IPS DF 19.7 (cell line): Measurements from ENCODE around the gene RMI1.
"Not testable (repeated sequence)": the region's sequence is repeated elsewhere in the genome, so short reads cannot be mapped to it uniquely, and the experiment has no call there.

Experiments
- DNase-seq: peaks from one replicate; pipeline ENCODE4 v3.0.0-alpha.2; 2013; ENCODE audit warnings: low read depth, low spot score

The RMI1 gene

DNA sequence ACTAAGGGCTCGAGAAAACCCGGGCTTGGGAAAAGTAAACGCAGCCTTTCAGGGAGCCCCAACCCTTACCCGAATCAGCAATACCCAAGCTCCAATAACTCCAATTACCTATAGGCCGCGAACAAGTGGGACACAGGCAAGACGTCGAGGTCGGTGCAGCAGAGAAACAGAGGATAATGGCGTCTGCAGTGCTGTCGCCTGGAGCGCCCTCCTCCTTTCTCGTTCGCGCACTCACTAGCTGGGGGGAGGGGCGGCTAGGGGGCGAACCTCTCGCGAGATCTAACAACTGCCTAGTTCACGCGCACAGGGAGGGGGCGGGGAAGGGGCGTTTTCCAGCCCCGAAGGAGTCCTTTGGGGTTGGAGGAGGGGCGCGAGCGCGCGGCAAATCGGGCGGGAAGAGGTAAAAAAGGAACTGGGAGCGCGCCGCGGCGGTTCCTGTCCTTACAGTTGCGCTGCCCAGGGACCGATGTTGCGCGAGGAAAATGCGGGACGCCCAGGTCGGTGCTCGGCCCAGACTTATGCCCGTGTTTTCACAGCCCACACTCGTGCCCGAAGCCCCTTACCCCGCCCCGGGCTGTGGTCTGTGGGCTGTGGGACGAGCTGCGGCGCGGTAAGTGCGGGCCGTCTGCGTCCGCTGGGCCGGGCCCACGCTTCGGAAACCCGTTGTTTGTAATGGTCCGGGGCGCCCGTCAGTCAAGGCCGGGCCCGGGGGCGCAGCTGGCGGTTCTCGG is at the start of gene RMI1:
Gene RMI1, plus strand, starts transcription at position 411 of the 731 bp plus-strand sequence. CDS start 20,182 bp downstream, outside the sequence.
- DNase-seq, result peak; percentile 70

DNA sequence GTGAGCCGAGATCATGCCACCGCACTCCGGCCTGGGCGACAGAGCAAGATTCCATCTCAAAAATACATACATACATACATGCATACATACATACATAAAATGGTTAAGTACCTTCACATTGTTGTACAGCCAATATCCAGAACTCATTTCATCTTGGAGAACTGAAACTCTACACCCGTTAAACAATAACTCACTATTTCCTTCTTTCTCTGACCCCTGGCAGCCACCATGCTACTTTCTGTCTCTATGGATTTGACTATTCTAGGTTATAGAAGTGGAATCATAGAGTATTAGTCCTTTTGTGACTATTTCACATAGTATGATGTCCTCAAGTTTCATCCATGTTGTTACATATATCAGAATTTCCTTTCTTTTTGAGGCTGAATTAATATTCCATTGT is 49.7 kb upstream of the RMI1 start:
- no peak for DNase-seq

DNA sequence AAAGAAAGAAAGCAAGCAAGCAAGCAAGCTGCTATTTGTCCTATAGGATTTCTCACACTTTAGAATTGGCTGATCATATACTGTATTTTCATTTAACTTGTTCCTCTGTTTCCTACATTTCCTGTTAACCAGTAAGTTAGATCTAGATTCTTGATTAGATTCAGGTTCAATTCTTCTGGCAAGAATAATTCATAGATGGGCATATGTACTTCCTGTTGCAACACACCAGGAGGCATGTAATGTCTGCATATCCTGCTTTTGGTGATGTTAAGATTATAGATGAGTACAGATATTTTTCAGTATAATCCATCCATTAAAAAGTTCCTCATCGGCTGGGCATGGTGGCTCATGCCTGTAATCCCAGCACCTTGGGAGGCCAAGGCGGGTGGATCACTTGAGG is 48.6 kb upstream of the RMI1 start:
- no peak for DNase-seq

DNA sequence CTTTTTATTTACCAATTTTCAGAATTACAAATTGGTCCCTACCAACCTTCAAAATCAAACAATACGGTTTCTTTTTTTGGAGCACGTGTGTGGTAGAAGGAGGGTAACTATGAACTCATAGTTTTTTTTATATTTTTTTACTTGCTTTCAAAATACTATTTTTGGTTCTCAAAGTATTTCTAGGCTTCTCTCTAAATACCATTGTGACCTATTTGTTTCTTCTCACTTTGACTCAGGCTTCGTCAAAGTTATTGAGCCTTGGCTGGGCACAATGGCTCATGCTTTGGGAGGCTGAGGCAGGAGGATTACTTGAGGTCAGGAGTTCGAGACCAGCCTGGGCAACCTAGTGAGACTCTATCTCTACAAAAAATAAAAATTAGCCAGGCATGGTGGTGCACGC is 47.8 kb upstream of the RMI1 start:
- no peak for DNase-seq

DNA sequence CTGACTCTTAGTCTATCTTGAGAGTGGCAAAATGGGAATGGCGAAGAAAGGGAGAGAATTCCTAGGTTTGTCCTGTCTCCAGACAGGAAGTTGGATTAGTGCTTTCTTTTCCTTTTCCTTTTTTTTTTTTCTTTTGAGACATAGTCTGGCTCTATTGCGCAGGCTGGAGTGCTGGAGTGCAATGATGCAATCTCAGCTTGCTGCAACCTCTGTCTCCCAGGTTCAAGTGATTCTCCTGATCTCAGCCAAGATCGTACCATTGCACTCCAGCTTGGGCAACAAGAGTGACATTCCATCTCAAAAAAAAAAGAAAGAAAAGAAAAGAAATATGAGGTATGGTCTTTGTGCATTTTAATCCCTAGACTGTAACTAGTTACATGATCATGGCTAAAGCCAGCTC is 46.8 kb upstream of the RMI1 start:
- DNase-seq, result no peak

DNA sequence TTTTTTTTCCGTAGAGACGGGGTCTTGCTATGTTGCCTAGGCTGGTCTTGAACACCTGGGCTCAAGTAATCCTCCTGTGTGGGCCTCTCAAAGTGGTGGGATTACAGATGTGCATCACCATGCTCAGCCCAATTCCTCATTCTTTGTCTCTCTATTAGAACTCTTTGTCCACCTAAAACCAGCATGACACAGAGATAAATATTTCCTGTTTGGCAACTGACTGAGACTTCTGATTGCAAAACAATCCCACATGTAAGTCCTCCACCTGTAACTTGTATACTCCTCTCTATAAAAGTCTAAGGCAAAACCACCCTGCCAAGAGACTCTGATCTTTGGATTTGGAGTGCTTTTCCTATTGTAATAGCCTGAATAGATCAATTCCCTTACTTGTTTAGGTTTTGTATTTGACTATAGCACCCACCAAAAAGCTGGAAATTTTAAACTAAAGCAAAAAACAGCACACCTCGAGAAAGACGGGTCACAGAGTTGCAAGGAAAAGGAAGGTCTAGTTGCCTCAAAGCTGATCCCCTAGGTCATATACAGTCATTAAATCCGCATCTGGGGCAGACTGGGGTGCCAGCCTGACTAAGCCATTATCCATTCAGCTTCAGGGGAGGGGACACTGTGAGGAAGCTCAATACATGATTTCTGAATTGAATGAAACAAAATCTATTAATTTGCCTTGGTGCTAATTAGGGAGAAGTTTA is 45.9 kb upstream of the RMI1 start:
- DNase-seq, result no peak

DNA sequence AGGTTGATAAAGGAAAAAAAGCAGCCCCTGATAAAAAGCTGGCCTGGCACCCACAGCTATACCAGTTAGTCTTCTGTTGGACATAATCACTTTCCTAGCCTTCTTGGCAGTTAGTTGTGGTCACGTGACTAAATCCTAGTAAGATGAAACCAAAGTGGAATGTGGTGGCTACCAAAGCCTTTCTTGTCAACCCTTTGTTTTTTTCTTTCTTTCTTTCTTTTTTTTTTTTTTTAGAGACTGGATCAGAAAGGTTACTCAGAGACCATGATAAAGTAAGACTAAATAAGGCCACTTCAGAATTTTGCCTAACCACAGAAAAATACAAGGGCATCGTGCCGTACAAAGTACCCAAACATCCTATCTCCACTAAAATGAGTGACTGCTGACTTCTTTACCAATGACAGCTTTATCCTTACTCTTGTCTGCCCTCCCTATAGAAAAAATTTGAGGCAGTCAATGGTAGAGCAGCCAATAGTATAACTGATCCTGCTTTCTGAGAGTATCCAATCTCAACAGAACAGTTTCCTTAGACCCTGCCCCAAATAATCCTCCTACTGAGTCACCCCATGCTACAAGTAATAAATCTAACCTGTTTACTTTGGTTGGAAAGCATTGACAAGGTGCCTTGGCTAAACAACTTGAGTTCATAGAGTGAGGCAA is 45.2 kb upstream of the RMI1 start:
- DNase-seq, result no peak

DNA sequence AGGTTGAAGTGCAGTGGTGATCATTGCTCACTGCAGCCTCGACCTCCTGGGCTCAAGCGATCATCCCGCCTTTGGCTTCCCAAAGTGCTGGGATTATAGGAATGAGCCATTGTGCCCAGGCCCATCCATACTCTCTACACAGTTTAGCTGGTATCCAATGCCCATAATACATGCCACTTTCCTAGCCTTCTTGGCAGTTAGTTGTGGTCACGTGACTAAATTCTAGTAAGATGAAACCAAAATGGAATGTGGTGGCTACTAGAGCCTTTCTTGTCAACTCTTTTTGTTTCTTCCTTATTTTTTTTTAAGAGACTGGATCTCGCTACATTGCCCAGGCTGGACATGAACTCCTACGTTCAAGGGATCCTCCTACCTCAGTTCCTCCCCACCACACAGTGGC is 44.1 kb upstream of the RMI1 start:
- no peak for DNase-seq

DNA sequence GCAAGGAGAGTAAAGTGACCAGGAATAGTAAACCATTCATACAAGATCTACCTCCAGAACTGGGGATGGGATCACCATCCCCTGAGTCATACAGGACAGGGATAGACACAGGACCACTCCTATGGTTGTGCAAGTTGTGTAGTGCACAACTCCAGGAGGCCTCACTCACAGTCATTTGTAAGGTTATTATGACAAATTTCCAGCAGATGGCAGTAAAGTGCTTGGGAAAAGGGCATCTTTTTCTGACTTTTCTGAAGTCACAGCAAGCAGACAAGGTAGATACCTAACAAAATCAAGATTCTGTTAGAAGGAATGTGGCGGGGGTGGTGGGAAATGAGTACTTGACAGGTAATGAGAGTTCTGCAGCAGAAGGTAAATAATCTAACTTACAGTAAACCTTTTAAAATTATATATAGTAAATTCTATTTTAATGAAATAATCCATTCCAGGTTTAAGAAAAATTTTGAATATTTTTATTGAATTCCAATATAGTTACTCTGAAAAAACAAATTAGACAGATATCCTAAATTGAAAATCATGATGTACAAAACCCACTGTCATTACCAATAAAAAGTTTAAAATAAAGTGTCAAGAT is 42.6 kb upstream of the RMI1 start:
- DNase-seq, result peak; percentile 59

DNA sequence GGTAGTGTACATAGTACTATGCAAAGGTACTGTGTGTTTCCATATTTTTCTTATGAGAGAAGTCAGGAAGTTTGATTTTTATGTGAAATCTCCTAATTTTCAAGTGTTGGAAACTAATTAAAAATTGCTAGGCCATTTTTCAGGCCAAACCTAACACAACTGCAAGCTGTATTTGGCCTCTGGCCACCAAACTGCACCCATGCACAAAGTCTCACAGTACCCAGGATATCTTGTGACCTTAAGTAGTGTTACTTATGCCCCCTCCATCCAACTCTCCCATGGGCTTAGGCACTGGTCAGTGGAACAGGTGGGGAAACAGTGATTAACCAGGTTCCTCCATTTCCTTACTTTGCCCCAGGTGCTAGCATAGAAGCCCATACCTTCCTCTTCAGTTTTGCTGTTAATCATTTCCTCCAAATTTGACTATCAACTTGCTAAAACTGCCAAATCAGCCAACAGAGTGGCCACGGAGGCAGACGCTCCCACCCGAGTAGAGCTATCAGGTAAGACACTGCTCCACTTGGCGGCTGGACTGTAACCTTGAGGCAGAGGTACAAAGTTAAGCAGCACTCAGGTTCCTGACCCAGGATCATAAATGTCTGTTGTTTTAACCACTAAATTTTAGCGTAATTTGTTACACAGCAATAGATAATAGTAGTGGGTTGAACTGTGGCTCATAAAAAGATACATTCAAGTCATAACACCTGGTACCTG is 39.9 kb upstream of the RMI1 start:
- DNase-seq, result no peak

DNA sequence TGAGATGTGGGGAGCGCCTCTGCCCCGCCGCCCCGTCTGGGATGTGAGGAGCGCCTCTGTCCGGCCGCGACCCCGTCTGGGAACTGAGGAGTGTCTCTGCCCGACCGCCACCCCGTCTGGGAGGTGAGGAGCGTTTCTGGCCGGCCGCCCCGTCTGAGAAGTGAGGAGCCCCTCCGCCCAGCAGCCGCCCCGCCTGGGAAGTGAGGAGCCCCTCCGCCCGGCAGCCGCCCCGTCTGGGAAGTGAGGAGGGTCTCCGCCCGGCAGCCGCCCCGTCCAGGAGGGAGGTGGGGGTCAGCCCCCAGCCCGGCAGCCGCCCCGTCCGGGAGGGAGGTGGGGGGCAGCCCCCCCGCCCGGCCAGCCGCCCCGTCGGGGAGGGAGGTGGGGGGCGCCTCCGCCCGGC is 32.5 kb upstream of the RMI1 start:
- not testable (repeated sequence) for DNase-seq

DNA sequence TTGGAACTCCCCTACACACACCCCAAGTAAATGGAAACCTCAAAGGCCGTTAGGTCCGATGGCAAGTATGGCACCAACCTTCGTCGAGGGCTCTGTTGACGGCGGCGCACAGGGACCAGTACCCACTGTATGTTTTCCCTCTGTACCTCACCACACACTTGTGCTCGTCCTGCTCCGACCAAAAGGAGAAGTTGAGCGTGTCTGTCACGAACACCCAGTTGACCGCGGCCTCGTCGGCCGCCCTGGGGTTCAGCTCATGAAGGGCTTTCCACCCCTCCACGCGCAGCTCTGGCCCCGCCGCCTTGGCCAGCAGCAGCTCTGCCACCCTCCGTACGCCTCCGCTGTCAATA is 24.5 kb upstream of the RMI1 start:
- no peak for DNase-seq

DNA sequence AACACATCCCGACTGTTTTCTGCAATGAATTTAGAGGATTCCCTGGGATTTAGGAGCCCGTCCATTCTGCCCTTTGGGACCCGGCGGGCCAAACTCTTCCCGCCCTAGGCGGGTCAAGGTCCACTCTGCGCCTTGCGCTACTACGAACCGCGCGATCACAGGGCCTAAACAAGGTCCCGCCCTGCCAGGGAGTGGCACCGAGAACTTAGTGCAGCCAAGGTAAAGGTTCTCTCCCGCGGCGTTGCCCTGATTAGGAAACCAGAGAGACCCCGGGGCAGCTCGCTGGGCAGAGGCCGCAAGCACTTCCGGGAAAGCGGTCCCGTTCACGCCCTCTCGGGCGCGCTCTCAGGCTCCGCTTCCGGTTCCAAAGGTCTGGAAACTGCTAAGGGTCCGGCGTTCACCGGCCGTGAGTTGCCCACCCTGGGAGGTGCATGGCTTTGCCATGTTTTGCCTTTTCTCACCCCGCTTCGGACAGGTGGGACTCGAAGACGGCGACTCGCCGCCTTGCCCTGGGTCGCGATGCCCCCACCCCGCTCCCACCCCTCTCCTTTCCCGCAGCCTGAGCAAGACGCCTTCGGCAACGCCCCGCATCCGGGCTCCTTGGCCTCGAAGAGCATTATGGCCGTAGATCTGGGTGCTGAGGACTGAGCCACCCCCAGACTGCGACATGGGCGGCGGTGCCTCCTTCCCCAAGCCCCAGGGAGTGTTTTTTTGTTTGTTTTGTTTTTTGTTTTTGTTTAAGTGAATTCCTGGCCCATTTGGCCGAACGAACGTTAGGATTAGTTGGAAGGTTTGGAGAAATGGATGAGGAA is 24.0 kb upstream of the RMI1 start:
- DNase-seq, result no peak

DNA sequence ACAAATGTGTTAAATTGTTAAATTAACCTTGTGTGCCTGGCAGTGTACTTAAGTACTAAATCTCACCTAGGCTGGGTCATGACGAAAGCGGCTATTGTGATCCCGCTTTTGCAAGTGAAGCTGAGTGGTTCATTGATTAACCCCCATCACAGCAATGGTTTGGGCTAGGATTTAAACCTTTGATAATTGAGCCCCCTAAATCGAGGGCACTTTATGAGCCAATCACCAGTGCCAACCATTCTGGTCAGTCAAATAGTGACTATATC is 23.4 kb upstream of the RMI1 start:
- DNase-seq, result no peak

DNA sequence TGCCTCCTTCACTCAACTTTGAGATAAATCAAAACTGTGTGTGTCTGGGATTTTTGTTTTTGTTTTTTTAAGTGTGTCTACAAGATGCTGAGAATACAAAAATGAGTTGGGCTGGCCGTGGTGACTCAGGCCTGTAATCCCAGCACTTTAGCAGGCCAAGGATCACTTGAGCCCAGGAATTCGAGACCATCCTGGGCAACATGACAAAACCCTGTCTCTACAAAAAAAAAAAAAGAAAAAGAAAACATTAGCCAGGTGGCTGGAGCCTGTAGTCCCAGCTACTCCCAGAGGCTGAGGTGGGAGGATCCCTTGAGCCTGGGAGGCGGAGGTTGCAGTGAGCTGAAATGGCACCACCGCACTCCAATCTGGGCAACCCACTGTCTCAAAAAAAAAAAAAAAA is 21.5 kb upstream of the RMI1 start:
- no peak for DNase-seq

DNA sequence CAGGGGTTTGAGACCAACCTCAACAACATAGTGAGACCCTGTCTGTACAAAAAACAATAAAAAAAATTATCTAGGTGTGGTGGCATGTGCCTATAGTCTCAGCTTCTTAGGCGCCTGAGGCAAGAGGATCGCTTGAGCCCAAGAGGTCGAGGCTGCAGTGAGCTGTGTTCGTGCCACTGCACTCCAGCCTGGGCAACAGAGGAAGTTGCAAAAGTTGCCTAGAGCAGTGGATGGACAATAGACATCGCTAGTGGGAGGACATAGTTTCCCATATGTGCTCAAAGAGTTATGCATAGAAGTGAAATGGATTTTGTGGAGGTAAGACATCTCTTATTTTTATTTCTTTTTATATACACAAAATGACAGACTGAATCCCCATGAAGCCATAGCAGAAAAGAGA is 19.6 kb upstream of the RMI1 start:
- DNase-seq, result no peak

DNA sequence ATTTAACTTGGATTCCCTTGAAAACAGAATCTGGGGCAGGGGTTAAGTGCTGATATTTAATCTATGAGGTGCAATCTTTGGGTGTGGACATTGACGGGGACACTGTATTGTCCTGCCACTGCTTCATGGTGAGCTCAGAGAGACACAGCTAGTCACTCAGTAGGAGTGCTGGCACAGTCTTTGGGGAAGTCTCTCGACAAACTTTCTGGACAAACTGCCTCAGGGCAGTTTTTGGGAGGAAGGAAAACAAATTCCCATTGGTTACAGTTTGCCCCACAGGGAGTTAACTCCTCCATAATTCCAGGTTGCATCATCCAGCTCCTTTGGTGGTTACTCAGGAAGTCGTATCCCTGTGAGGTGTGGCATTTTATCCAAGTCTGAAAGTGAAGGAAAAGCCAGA is 18.4 kb upstream of the RMI1 start:
- no peak for DNase-seq

DNA sequence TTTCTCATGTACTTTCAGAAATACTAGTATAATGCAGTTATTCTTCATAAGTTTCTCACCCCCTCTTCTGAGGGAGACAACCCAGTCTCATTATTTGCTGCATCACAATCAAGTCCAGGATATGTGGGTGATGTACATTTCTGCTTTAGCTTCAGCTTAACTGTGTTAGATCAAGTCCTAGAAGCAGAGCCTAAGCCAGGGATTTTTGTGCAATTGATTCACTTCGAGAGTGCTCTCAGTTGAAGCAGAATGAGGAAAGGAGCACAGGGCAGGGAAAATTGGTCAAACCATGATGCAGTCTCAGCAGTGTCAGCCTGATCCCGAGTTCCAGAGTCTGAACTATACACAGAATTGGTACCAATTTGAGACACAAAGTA is 15.6 kb upstream of the RMI1 start:
- DNase-seq, result no peak

DNA sequence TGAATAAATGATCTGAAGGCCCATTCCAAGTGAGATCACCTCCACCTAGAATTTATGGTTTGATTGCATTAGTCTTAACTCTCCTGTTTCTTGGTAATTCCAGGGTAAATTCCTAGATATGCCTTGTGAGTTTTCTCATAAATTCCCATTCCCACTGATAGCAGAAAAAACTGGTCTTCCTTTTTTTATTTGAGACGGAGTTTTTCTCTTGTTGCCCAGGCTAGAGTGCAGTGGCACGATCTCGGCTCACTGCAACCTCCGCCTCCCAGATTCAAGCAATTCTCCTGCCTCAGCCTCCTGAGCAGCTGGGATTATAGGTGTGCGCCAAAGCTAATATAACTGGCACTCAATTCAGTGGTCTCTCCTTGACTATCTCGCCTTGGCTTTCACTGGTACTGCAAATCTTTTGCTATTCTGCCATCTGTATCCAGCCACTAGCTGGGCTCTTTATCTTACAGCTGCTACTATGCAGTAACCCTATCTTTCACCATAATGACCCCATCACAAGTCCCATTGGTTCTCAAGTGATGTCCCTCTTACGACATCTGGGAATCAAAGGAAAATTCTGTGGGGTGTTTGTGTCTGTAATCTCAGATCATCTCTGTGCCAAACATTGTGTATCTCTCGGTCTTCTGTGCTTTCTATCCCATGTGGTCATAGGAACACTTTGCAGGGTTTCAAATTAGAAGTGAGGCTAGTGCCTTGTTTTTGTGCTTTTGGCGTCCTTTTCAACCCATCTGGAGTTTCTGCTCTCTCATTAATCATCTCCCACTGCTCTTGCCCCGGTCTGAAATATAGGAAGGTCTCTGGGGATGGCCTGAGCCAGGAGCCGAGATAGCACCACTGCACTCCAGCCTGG is 15.0 kb upstream of the RMI1 start:
- DNase-seq, result no peak

DNA sequence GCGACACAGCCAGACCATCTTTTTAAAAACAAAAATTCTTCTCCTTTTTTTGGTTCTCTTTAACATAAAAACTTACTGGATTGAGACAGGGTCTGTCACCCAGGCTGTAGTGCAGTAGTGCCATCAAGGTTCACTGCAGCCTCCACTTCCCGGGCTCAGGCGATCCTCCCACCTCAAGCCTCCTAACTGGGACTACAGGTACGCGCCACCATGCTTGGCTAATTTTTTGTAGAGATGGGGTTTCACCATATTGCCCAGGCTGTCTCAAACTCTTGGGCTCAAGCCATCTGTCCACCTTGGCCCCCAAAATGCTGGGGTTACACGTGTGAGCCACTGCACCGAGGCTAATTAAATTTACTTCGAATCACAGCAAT is 14.4 kb upstream of the RMI1 start:
- no peak for DNase-seq

DNA sequence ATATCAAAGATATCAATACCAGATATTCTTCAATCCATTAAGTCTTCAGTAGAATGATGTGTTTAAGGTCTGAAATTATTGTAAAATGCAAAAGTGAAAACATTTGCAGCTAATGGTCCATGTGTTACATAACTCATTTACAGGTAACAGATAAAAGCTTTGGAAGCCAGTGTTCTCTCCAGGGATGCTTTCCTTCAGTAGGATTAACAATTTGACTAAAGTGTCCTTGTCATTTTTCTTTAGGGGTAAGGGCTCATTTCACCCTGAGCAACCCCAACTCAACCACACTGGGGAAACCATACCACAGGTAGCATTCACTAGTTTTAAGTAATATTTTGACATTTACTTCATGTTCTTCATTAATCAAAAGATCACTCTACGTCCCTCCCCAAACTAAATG is 13.5 kb upstream of the RMI1 start:
- no peak for DNase-seq
